ENCODE results near the gene SPATA31D3. TPM values are rescaled to one million over a fixed set of nuclear protein-coding genes. Genes with fewer than 3 reads are reported as not detected.
"Not testable (repeated sequence)": the region's sequence is repeated elsewhere in the genome, so short reads cannot be mapped to it uniquely, and the experiment has no call there.

SPATA31D3 gene
- total RNA-seq, 1 donor from 2014 or later: not detected

DNA sequence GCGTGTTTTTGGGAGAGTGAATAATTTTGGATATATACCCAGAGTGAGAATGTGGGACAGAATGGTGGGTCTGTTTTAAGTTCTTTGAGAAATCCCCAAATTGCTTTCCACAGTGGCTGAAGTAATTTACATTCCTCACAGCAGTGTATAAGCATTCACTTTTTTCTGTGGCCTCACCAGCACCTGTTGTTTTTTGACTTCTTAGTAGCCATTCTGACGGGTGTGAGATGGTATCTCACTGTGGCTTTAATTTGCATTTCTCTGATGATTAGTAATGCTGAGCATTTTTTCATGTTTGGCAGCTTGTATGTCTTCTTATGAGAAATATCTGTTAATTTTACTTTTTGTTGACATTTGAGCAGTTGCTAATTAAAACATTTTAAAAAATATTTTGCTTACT is 35.9 kb downstream of the SPATA31D3 start:
- no peak for DNase-seq (ENCODE audit: low spot score)

DNA sequence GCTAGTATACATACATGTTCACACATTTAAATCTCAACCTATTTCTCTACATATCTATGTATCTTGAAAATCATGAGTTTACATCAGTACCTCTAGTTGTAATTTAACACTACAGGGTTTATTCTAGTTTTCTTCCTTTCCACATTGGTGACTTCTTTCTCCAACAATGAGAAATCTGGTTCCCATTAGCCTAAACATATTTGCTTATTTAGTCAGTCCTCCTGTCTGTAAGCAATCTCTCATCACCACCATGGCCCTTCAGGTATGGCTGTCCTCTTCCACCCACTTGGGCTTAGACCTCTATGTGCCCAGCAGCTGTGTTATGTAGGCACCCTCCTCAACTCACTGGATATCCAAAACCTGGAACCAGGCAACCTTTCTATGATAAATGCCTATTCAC is 37.3 kb downstream of the SPATA31D3 start:
- no peak for DNase-seq (ENCODE audit: low spot score)

DNA sequence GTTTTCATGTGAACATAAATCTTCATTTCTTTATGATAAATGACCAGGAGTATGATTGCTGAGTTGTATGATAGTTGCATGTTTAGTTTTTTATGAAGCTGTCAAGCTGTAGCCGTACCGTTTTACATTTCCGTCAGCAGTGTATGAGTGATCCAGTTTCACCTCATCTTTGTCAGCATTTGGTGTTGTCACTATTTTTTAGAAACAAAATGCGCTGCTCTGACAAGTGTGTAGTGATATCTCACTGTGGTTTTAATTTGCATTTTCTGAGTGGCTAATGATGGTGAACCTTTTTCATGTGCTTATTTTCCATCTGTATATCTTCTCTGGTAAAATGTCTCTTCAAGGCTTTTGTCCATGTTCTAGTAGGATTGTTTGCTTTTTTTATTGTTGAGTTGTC is 38.6 kb downstream of the SPATA31D3 start:
- no peak for DNase-seq (ENCODE audit: low spot score)

DNA sequence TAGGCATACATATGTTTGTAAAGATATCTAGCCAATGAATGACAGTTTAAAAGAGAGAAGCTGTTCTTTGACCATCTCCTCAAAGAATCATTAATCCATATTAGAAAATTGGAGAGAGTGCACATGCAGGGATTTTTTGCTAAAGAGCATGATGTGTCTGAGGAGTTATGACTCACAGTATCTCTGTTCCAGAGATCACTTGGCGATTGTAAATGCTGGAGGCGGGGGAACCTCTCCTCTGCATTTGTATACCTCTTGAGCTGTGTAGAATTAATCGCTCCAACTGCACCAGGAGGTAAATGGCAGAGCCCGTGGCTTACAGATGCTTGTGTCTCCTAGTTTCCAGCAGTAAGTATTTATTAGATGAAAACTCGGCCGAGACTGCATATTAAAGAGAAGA is 41.6 kb downstream of the SPATA31D3 start:
- no peak for DNase-seq (ENCODE audit: low spot score)

DNA sequence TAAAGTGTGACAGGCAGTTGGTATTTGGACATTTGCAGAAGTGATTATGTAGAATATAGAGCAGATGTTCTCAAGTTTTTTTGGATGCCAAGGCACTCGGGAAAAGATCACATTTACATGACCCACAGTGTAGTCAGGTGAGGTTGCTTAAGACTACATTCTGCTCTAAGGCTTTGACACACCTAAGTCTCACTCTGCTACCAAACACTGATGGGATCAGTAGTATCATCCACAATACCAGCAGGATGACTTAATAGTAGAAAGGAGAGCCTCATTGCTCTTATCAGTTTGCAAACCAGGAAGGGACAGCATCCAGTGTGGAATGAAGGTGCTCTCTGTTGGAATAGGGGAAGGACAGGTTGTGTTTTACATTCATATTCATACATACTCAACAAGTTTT is 42.8 kb downstream of the SPATA31D3 start:
- DNase-seq (ENCODE audit: low spot score): no peak

DNA sequence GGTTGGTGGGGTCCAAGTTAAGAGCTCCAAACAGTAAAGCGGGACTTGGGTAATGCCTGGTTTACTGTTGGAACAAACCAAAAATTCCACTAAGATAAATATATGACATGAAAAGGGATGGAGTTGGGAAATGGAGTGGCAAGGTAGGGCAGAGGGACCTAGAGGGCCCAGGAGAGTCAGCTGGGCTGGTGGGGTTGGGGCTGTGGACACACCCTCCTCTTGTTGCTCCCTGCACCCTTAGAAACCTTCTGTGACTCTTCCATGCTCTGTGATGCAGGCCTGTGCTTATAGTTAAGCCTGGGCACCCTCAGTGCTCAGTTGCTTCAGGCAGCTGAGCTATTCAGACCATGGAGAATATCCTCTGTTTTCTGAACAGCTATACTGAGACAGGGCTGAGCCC is 45.2 kb downstream of the SPATA31D3 start, which contains the start of gene SPATA31D1:
Gene SPATA31D1, plus strand, starts transcription at position 301 of the 400 bp plus-strand sequence. Its CDS starts 47 bp downstream, at position 348.
- not testable (repeated sequence) for DNase-seq (ENCODE audit: low spot score)

DNA sequence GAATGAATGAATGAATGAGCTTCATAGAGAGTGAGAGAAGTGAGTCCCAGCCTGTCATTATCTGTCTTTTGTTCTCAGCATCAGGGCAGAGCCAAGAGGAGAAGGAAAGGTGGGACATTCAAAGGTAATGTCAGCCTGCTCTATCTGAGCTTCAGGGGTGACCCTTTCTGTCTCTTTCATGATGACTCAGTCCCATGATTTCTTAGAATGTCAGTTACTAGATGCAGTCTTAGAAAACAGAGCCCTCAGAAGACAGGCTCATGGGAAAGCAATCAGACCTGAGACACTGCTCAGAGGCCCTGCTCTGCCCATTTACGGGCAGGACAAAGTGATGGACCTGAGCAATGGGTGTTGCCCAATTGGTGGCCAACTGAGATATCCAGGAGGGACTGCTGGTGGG is 46.4 kb downstream of the SPATA31D3 start:
- no peak for DNase-seq (ENCODE audit: low spot score)

DNA sequence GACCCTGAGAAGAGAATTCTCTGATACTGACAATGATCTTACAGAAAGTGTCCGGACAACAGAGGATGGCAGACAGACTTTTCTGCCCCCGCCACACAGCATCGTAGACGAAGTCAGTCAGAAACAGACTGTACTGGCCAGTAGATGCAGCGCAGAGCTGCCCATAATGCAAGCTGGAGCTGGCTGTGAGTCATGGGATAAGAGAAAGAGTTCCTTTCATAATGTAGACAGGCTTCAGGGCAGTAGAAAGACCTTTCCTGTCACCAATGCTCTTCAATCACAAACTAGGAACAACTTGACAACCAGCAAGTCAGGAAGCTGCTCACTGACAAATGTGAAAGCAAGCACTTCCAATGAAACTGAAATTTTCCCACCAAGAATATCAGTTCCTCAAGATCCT is 50.4 kb downstream of the SPATA31D3 start:
- DNase-seq (ENCODE audit: low spot score): no peak

Other genes with a start within 250 kb of the SPATA31D3 start
- gene SPATA31D4, start 15.1 kb upstream of the SPATA31D3 start, total RNA-seq: not detected
- not detected for gene SPATA31D1, start 45.3 kb downstream of the SPATA31D3 start, total RNA-seq